AG10803 (cell line): ENCODE results near the gene RCL1.

Source experiments
- DNase-seq: peaks from one replicate; pipeline ENCODE4 v3.0.0; 2010; ENCODE audit warnings: low read depth
- H3K4me3 ChIP-seq: 2 replicates; pipeline ENCODE4 v1.5.1; 2011; ENCODE audit warnings: mild to moderate bottlenecking, low read length, control low read depth
- TF ChIP-seq, protein P1 (sequence below): conservative IDR thresholded peaks from 2 replicates; pipeline ENCODE4 v1.5.1; 2011; ENCODE audit warnings: mild to moderate bottlenecking, low read length, control low read depth, inconsistent platforms

The RCL1 gene

GRCh38 chr9:4814913-4815312 lies 22.2 kb downstream of the RCL1 start:
- TF ChIP-seq, protein P1, sequence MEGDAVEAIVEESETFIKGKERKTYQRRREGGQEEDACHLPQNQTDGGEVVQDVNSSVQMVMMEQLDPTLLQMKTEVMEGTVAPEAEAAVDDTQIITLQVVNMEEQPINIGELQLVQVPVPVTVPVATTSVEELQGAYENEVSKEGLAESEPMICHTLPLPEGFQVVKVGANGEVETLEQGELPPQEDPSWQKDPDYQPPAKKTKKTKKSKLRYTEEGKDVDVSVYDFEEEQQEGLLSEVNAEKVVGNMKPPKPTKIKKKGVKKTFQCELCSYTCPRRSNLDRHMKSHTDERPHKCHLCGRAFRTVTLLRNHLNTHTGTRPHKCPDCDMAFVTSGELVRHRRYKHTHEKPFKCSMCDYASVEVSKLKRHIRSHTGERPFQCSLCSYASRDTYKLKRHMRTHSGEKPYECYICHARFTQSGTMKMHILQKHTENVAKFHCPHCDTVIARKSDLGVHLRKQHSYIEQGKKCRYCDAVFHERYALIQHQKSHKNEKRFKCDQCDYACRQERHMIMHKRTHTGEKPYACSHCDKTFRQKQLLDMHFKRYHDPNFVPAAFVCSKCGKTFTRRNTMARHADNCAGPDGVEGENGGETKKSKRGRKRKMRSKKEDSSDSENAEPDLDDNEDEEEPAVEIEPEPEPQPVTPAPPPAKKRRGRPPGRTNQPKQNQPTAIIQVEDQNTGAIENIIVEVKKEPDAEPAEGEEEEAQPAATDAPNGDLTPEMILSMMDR: no peak
- no peak for DNase-seq
- no peak overlapping the region for H3K4me3 ChIP-seq

- no peak for DNase-seq
- no peak overlapping the region for H3K4me3 ChIP-seq
- TF ChIP-seq, protein P1: no peak
Measured at GRCh38 chr9:4815381-4815956, 22.7 kb downstream of the RCL1 start.

- DNase-seq: no peak
- no peak overlapping the region for H3K4me3 ChIP-seq
- TF ChIP-seq, protein P1: no peak
Measured at GRCh38 chr9:4820168-4820567, 27.4 kb downstream of the RCL1 start.

GRCh38 chr9:4821133-4821532 lies 28.4 kb downstream of the RCL1 start:
- DNase-seq: no peak
- H3K4me3 ChIP-seq: no peak overlapping the region
- TF ChIP-seq, protein P1: no peak

DNA sequence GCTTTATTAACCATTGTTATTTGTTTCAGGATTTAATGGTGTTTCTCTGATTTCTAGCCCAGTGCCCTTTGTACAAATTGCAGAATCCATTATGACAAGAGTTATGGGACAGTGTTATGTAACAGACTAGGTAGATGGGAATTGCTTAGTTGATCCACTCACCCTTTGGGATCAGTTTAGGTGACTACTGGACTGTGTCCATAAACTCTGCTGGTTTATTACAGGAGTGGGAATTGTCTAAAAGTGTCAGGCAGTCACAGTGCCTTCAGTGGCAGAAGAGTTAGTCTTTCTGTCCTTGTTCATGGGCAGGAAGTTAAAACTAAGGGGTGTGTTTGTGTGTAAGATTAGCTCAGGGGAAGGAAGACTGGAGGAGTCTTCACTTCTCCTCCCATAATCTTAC lies 29.3 kb downstream of the RCL1 start:
- H3K4me3 ChIP-seq: no peak overlapping the region
- TF ChIP-seq, protein P1: no peak
- no peak for DNase-seq

DNA sequence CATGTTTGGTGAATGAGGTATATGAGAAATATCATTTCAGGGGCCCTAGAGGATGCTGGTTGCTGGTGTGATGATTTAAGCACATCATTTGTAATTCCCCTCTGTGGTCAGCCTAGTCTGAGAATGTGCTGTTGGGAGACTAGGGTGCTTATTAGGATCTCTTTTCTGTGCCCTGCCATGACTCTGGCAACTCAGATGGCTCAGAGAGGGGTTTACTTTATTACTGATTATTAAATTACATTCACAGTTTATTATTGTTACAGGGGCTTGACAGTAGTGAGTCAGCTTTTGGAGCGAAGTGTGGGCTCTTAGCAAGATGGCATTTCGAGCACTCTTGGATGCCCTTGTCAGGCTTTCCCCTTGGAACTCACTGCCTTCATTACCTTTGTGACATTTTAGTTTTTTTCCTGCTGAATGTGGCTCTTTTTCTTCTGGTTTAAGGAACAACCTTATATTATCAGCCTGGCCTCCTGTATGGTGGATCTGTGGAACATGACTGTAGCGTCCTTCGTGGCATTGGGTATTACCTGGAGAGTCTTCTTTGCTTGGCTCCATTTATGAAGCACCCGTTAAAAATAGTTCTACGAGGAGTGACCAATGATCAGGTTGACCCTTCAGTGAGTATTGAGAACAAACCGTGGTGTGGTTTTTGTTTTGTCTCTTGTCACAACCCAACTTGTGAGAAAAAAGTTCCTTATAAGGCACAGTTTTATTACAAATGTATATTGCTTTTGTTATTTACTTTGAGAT lies 33.8 kb downstream of the RCL1 start:
- no peak overlapping the region for H3K4me3 ChIP-seq
- DNase-seq: no peak
- TF ChIP-seq, protein P1: no peak

DNA sequence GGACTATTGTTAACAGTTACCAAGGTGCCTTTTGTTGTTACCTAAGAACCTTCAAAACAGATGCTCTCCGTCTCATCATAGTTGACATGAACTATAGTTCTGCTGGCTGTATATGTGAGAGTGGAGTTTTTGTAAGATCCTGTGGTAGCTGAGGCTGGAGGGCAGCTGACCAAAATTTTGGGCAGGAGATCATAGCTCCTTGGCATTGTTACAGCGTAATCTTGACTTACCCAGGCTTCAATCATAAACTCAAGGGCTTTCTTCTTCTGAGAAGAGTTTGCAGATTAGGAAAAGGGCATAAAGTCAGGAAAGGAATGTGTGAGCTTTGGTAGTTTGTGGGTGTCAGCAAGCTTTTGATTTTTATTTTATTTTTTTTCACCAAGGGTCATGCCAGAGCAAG lies 34.5 kb downstream of the RCL1 start:
- TF ChIP-seq, protein P1: no peak
- H3K4me3 ChIP-seq: no peak overlapping the region
- DNase-seq: no peak
